Measurements from ENCODE around the gene ACADL. TPM values are rescaled to one million over a fixed set of nuclear protein-coding genes. Genes with fewer than 3 reads are reported as not detected.

ACADL gene
- polyA plus RNA-seq, 3 donors: not detected

DNA sequence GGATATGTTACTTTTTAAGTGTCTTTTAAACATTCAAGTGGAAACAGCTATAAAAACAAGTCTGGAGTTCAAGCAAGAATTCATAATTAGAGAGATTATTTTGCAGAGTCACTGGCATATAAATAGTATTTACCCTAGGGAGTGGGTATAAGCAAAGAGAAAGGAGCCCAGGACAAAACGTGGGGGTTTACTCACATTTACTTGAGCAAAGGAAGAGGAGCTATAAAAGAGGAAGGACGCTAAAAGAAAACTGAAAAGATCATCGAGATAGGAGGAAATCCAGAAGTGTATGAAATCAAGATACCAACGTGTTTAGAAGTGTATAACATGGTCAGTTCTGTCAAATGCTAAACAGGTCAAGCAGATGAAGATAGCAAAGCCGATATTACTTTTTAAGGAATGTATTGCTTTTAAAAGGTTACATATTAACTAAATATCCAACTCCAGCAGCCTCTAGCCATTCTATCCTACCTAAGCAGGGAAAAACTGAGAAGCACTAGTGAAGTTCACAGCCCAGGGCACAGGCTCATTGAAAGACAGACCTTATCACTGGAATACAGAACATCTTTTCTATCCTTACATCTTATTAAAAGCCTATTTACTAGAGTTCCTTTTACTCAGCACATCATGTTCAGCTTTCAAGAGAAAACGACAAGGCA, 62.7 kb downstream of the ACADL start:
- no peak overlapping the region for H3K9ac ChIP-seq (ENCODE audit: insufficient read depth, low read length, poor library complexity, severe bottlenecking)
- H3K4me3 ChIP-seq (replicated peaks in 1 of 3; ENCODE audit: low read depth in 2 of 3, low read length in 3 of 3): no peak overlapping the region
- H3K27ac Mint-ChIP-seq: peak overlapping the region in 5 of 7 donors; percentile 5 to 77 (median 50)
- H3K27me3 Mint-ChIP-seq (ENCODE audit: low read depth in 3 of 3): no peaks in the 10 kb centered on the region
- no peaks in the 10 kb centered on the region for H3K9me3 ChIP-seq (replicated peaks in 1 of 2; ENCODE audit: control insufficient read depth in 1 of 2, insufficient read depth in 1 of 2, low read length in 2 of 2)
- H3K4me1 Mint-ChIP-seq: peaks cover 13% of the 10 kb centered on the region
- H3K4me3 Mint-ChIP-seq: no peak overlapping the region
- H3K36me3 Mint-ChIP-seq: peaks cover 8% of the 10 kb centered on the region in 2 donors
- peaks cover 22% of the 10 kb centered on the region for H4K20me1 ChIP-seq (ENCODE audit: insufficient read depth, low read length)
- 0% methylated on average over 3 of the region's 6 CpGs for WGBS (ENCODE audit: insufficient coverage)
- peaks cover 0 to 3% of the 10 kb centered on the region in 2 donors for H3K36me3 ChIP-seq (replicated peaks in 1 of 2; ENCODE audit: control insufficient read depth in 1 of 2, insufficient read depth in 2 of 2, low read length in 2 of 2)
- peak; percentile 3 to 14 (median 12) for DNase-seq
- H3K79me2 ChIP-seq (ENCODE audit: insufficient read depth, low read length): peaks cover 64% of the 10 kb centered on the region
- peak overlapping the region in 1 of 2 donors; percentile 32 for H3K27ac ChIP-seq (ENCODE audit: low read depth in 1 of 2, low read length in 2 of 2)
- intact Hi-C loops (cut with micrococcal nuclease): no loop called here
- H2AFZ ChIP-seq (ENCODE audit: insufficient read depth, low read depth, low read length, poor library complexity, severe bottlenecking): no peak overlapping the region
- peaks cover 9 to 10% of the 10 kb centered on the region in 2 donors for H3K4me1 ChIP-seq (ENCODE audit: control insufficient read depth in 1 of 2, insufficient read depth in 2 of 2, low read length in 2 of 2)
- H3K9me3 Mint-ChIP-seq: peaks cover 0 to 7% (median 0%) of the 10 kb centered on the region in 7 donors
- TF ChIP-seq, protein P1, sequence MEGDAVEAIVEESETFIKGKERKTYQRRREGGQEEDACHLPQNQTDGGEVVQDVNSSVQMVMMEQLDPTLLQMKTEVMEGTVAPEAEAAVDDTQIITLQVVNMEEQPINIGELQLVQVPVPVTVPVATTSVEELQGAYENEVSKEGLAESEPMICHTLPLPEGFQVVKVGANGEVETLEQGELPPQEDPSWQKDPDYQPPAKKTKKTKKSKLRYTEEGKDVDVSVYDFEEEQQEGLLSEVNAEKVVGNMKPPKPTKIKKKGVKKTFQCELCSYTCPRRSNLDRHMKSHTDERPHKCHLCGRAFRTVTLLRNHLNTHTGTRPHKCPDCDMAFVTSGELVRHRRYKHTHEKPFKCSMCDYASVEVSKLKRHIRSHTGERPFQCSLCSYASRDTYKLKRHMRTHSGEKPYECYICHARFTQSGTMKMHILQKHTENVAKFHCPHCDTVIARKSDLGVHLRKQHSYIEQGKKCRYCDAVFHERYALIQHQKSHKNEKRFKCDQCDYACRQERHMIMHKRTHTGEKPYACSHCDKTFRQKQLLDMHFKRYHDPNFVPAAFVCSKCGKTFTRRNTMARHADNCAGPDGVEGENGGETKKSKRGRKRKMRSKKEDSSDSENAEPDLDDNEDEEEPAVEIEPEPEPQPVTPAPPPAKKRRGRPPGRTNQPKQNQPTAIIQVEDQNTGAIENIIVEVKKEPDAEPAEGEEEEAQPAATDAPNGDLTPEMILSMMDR (IDR thresholded peaks at IDR 0.05): no peak
- no peaks in the 10 kb centered on the region for H3K27me3 ChIP-seq (ENCODE audit: control insufficient read depth in 2 of 2, insufficient read depth in 2 of 2, low read length in 2 of 2)
- peak overlapping the region; percentile 2 for H3K4me2 ChIP-seq (replicated peaks; ENCODE audit: extremely low read depth, low read length, poor library complexity, severe bottlenecking)

DNA sequence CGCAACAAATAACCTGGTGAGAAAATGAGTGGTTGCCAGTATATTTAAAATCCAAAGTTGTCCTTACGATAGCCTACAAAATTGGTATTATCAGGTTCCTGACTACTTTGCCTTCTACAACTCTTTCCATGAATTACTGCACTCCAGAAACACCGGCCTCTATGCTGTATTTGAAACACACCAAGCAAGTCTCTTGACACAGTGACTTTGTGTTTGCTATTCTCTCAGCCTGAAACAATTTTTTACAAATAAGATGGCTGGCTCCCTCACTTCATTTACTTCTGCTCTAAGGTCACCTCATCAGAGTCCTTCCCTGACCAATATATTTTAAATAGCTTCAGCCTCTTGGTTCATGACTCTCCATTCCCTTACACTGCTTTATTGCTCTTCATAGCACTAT, 66.2 kb downstream of the ACADL start:
- H3K27me3 ChIP-seq (ENCODE audit: control insufficient read depth in 2 of 2, insufficient read depth in 2 of 2, low read length in 2 of 2): no peaks in the 10 kb centered on the region
- H3K4me1 ChIP-seq (ENCODE audit: control insufficient read depth in 1 of 2, insufficient read depth in 2 of 2, low read length in 2 of 2): peaks cover 9 to 10% of the 10 kb centered on the region in 2 donors
- H3K9ac ChIP-seq (ENCODE audit: insufficient read depth, low read length, poor library complexity, severe bottlenecking): no peak overlapping the region
- H3K79me2 ChIP-seq (ENCODE audit: insufficient read depth, low read length): peaks cover 37% of the 10 kb centered on the region
- H3K36me3 ChIP-seq (replicated peaks in 1 of 2; ENCODE audit: control insufficient read depth in 1 of 2, insufficient read depth in 2 of 2, low read length in 2 of 2): peaks cover 7 to 21% of the 10 kb centered on the region in 2 donors
- Mint-ChIP-seq H3K4me3 (no peak overlapping the region), H3K36me3 (peaks cover 16 to 21% of the 10 kb centered on the region in 2 donors), H3K27ac (peak overlapping the region in 1 of 7 donors; percentile 65), H3K27me3 (ENCODE audit: low read depth in 3 of 3) (no peaks in the 10 kb centered on the region), H3K9me3 (peaks cover 0 to 3% (median 0%) of the 10 kb centered on the region in 7 donors), H3K4me1 (peaks cover 13% of the 10 kb centered on the region)
- WGBS (ENCODE audit: insufficient coverage): 92% methylated on average over 1 of the region's 3 CpGs
- no peak overlapping the region for H3K27ac ChIP-seq (ENCODE audit: low read depth in 1 of 2, low read length in 2 of 2)
- no peaks in the 10 kb centered on the region for H3K9me3 ChIP-seq (replicated peaks in 1 of 2; ENCODE audit: control insufficient read depth in 1 of 2, insufficient read depth in 1 of 2, low read length in 2 of 2)
- no peak for DNase-seq
- TF ChIP-seq, protein P1 (IDR thresholded peaks at IDR 0.05): no peak
- H4K20me1 ChIP-seq (ENCODE audit: insufficient read depth, low read length): peaks cover 17% of the 10 kb centered on the region
- intact Hi-C loops (cut with micrococcal nuclease): no loop called here
- H2AFZ ChIP-seq (ENCODE audit: insufficient read depth, low read depth, low read length, poor library complexity, severe bottlenecking): no peak overlapping the region
- H3K4me2 ChIP-seq (replicated peaks; ENCODE audit: extremely low read depth, low read length, poor library complexity, severe bottlenecking): no peak overlapping the region
- H3K4me3 ChIP-seq (replicated peaks in 1 of 3; ENCODE audit: low read depth in 2 of 3, low read length in 3 of 3): no peak overlapping the region
